Measurements from ENCODE around the gene EEPD1.

Gene EEPD1

DNA sequence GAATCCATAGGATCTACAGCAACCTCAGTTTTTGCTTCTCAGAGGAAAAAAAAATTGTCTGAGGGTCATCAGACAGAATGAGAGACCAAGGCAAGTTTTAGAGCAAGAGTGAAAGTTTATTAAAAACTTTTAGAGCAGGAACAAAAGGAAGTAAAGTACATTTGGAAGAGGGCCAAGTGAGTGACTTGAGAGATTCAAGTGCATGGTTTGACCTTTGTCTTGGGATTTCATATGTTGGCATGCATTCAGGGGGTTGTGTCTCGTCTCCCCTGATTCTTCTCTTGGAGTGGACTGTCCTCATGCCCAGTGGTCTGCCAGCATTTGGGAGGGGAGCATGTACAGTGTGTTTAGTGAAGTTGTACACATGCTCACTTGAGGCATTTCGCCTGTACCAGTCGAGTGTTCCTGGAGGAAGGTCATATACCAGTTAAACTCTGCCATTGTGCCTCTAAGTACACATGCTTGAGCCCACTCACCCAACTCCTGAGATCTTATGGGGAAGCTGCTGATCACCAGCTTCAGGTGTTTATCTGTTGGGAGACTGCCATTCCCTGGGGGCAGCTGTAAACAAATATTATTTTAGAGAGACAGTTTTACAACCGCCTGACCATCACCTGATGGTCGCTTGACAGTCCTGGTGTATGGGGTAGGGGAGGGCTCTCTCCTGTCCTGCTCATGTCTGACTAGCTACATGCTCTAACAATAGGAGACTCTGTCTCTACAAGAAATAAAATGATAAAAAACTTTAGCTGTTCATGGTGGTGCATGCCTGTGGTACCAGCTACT is 109.4 kb downstream of the EEPD1 start:
- no peak for FAIRE-seq

DNA sequence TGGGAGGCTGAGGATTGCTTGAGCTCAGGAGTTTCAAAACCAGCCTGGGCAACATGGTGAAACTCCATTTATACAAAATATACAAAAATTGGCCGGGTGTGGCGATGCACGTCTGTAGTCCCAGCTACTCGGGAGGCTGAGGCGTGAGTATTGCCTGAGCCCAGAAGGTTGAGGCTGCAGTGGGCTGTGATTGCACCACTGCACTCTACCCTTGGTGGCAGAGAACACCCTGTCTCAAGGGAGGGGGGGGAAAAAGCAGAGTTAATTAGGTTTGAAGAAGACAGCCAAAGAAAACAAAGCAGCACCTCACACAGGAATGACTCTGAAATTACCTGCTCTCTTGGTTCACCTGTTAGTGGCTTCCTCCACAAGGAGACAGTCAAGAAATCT is 110.0 kb downstream of the EEPD1 start:
- no peak for FAIRE-seq

DNA sequence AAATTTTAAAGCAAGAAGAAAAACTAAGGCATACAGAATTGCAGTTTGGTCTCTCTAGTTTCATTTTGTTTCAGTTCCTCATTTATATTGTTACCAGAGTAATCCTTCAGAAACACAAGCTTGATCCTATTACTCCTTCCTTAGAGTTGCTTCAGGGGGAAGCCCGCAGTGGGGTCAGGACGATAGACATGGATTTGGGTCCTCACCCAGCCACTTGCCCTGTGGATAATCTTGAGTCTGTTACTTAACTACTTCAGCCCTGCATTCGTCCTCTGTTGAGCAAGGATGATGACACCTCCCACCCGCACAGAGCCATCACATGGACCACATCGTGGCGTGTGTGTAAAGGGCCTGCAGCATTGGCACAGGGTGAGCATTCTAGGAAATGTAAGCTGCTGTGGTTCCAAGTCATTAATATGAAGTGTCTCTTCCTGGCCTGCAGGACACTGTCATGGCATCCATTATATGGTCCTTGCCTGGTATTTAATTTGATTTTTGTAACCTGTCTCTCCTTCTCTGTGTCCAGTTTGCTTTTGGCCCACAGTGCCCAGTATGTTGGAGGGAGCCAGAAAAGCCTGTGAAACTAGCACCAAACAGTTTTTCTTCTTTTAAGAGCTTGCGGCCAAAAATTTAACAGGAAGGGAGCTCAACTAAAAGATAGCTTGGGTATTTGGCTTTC is 111.2 kb downstream of the EEPD1 start:
- no peak for FAIRE-seq

DNA sequence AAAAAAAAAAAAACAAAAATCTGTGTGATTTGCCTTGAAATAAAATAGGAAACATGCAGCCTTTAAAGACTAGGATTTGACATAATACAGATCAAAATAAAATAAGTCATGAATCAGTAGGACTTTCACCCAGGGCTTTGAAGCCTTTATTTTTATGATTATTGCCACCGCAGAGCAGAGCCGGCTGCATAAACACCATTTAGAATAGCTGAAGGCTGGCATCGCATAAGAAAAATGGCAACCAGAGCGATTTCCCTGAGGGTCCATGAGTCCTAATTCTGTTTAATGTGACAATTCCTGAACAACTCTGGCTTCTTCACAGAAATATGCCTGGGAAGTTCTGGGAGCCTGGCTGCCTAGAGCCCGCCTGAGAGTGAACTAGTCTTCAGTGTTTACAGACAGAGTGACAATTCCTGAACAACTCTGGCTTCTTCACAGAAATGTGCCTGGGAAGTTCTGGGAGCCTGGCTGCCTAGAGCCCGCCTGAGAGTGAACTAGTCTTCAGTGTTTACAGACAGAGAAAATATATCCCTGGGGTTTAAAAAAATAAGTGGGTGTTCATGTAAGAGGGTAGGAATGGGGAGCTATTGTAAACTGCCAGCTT is 112.0 kb downstream of the EEPD1 start:
- FAIRE-seq: no peak

DNA sequence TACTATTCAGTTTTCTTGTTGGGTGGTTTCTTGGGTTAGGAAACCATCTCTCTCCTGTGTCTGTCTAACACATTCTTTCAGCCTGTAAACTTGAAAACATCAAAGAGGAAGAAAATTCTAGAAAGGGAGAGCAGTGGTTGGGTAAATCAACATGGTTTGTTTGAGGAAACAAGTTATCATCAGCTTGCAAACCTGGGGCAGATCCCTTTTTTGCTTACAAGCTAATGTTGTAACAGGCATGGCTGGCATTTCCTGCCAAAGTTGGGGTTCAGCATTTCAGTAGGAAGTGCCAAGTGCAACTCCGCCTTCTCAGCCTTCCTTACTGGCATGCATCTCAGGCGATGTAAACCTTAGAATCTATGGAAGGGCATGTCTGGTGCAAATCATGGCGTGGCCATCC is 112.6 kb downstream of the EEPD1 start:
- no peak for FAIRE-seq

DNA sequence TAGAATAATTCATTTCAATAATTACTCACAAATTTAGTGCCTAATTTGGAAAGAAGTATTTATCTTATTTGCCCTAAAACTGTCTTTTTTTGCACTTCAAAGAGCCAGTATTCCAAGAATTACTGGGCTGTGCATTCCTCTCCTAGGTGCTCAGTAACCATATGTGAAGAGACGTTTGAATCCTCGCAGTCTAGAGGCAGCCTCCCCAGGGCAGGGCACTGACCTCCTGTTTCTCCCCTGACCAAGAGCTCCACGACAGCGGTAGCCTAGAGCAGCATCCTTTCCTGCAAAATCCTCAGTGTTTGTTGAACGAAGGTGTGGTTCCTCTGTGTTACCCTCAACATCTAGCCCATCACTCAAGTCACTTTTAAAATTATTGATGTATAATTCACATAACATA is 113.1 kb downstream of the EEPD1 start:
- FAIRE-seq: no peak

DNA sequence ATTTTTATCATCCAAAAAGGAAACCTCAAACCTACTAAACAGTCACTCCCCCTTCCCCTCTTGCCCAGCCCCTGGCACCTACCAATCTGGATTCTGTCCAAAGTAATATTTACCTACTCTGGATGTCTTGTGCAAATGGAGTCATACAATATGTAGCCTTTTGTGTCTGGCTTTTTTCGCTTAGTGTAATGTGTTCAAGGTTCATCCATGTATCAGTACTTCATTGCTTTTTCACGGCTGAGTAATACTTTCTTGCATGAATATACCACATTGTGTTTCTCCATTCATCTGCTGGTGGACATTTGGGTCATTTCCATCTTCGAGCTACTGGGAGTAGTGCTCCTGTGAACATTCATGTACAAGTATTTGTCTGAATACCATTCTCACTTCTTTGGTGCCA is 113.6 kb downstream of the EEPD1 start:
- FAIRE-seq: no peak

DNA sequence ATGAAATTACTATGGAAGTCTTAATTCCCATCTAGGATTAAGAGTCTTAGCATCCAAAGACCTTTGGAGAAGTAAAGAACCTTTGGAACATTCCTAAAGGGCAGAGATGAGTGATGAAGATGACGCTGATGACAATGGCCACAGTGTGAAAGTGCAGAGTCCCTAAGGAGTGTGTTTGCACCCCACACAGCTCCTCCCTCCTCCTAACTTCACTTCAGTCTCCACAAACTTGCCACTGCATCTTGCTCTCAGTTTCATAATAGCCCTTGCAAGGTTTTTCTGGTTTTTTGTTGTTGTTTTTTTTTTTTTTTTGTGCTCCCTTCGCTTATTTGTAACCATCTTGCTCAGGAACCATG is 119.1 kb downstream of the EEPD1 start:
- FAIRE-seq: no peak

DNA sequence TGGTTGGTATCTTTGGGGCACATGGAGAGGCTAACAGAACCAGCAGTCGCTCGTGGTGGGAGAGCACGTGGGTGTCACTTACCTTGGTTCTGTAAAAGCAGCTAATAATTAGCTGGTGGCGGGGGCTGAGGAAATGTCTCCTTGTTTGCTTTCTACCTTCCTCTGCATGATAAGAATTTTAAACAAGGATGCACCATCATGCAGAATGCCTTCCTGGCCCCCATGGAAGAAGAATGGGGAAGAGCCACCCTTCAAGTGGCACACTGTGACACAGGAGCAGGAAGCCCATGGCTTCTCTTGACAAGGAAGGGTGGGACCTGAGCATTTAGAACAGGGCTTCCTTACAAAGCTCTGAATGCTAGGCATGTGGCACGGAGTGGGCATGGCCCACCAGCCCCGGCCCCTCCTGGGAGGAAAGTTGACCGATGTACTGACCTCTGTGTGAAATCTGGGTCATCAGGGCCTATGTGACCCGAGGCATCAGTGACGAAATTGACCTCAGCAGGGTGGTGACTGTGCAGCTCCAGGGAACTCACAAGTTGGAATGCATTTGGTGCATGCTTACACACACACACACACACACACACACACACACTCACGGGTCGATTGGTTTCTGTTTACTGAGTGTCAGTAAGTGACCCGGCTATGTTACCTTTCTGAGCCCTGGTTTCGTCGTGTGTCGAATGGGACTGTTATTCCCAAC is 119.7 kb downstream of the EEPD1 start:
- no peak for FAIRE-seq

DNA sequence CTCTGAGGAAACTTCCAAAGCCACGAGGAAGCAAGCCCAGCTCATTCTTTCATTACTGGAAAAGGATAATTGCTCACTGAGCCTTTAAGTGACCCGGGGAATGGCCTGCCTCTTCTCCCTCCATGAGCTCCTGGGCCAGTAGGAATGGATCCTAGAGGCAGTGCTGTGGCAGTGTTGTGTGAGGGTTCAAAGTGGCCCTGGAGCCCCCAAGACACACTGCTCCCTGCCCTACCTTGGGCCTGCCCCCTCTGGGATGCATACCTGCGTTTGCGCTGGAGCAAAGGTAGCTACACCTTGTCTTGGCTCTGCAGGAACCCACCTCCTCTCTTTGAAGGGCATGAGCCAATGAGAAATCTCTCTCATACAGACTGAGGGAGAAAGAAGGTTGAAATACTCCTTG is 120.8 kb downstream of the EEPD1 start:
- FAIRE-seq: no peak

DNA sequence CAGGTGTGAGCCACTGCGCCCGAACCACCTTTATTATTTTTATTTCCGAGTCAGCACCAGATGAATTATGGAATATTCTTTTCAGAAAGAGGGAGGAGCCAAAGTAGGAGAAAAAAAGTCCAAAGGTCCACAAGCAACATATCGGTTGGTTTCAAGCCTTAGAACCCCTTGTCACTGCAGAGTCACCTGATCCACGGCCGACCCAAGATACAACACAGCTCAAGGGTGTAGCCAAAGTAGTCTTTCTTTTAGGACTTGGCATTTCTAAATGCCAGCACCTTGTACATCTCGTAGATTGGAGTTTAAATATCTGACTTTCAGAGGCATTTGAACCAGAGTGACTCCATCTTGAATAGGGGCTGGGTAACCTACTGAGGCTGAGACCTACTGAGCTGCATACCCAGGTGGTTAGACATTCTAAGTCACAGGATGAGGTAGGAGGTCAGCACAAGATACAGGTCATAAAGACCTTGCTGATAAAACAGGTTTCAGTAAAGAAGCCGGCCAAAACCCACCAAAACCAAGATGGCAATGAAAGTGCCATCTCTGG is 122.8 kb downstream of the EEPD1 start:
- FAIRE-seq: no peak

DNA sequence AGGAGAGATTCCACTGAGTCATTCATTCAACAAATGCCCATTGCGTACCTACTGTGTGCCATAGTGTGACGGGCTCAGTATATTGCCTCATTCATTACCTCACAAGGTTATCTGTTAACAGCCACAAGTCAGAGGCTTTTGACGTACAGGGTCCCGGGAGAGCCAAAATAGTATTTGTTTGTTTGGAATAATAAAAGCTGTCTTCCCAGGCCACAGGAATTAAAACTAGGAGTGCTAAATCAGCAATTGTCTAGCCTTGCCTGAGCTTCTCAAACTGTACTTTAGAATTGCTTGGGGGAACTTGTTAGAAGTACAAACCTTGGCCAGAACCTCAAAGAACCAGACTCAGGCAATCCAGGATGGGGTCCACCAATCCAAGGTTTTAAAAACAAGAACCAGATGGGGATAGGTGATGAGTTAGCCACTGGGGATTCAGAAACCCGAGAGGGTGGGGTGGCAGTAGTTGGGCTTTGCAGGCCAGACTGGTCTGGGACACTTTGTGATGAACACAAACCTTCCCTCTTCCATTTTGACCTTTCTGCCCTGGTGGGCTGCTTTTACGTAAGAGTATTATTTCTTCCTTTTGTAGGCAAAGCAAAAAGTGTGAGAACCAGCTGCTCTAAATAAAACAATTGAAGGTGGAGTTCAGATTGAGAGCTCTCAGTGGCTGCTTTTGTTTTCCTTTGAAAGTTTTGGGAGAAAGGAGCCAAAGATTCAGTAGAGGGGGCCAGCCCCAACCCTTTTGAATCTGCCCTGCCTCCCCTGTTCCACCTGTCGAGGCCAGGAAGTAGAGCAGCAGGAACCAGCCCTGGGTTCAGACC is 123.6 kb downstream of the EEPD1 start:
- no peak for FAIRE-seq

DNA sequence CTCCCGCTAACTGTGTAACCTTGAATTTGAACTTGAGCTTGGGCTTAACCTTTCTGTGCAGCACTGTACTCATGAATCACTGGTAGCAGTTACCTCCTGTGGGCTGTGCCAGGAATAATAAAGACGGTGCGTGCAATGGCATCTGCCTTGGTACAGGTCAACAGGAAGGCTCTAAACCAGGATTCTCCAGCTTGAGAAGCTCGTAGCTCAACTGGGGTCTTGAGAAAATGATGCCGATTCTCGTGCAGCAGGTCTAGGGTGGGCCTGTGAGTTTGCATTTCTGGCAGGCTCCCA is 124.1 kb downstream of the EEPD1 start:
- no peak for FAIRE-seq

DNA sequence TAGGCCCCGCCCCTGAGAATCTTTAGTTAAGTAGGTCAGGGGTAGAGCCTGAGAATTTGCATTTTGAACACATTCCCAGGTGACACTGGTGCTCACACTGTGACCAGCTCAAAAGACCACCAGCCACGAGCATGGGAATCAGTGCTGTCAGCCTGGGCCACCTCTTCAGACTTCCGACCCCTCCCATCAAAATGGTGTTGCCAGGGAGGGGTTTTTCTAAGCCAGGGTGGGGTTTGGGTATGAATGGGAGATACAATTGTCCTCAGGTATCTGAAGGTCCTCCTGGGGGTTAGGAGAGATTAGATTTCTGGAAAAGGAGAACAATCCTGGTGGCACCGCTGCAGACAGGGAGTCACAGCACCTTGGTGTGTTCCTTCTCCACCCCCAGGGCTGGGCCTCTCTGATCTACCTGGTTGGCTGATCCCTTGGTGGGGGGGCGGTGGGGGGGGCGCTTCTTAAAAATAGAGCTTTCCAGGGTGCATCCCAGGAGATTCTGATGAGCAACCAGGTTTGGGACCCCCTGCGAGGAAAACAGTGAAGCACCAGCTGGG is 125.1 kb downstream of the EEPD1 start:
- FAIRE-seq: no peak

DNA sequence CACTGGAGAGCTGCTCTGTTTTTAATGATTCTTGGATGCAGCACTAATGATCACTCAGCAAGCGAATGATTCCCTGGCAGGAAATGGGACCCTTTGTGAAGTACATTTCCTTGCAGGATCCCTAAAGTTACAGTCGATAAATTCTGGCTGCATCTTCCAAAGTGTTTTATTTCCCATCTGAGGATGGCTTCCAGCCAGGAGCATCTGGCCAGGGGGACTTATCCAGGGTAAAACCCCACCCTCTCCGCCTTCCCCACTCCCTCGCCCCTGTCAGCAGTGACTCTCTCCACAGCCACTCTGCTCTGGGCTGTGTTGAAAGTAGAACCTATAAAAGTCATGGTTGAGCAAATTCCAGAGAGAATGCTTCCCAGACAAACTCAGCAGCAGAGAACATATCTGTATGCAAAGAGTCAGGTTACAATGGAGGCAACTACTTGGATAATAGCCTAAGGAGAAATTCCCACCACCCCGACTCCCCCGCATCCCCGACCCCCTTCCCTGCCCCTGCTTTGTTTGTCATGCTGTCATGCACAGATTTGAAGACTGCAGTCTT is 125.6 kb downstream of the EEPD1 start:
- FAIRE-seq: no peak

DNA sequence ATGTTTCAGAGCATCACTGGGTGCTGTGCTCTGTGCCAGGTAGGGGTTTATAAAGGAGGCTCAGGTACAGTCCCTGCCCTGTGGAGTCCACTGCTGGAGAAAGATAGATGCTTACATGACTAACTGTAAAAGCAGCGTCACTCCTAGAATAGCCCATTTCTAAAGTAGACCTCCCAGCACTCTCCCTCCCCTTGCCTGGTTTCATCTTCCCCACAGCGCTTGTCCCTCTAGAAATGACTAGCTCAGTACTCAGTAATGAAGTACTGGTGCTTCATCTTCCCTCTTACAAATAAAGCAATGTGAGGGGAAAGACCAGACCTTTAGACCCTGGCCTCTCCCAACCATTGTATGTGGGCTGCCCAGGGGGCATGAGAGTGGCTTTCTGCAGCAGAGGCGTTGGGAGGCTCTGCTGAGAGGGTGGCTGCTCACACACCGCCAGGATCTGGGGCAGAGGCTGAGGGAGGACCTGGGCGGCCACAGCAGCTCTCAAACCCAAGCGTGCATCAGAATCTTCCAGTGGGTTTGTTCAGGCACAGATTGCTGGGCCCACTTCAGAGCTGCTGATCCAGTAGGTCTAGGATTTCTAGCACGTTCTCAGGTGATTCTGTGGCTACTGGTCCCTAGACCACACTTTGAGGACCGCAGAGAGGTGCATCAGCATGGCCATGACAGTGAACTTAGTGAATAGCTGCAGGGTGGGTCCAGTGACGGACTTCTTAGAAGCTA is 126.3 kb downstream of the EEPD1 start:
- no peak for FAIRE-seq

DNA sequence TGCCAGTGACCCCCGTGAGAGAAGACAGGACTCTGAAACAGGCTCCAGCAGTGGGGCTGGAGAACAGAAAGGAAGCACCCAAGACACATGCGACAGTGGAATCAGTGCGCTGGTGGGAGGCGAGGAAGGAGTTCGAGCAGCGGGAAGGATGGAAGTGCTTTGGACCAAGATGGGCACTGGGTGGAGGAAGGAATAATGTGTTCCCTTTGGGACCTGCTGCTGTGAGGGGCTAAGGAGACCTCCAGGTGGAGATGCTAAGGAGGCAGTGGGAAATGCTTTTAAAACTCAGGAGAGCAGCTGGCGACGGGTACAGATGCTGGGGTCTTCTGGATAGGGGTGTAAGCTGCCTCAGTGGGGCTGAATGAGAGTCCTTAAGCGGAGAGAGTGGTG is 126.9 kb downstream of the EEPD1 start:
- FAIRE-seq: no peak

DNA sequence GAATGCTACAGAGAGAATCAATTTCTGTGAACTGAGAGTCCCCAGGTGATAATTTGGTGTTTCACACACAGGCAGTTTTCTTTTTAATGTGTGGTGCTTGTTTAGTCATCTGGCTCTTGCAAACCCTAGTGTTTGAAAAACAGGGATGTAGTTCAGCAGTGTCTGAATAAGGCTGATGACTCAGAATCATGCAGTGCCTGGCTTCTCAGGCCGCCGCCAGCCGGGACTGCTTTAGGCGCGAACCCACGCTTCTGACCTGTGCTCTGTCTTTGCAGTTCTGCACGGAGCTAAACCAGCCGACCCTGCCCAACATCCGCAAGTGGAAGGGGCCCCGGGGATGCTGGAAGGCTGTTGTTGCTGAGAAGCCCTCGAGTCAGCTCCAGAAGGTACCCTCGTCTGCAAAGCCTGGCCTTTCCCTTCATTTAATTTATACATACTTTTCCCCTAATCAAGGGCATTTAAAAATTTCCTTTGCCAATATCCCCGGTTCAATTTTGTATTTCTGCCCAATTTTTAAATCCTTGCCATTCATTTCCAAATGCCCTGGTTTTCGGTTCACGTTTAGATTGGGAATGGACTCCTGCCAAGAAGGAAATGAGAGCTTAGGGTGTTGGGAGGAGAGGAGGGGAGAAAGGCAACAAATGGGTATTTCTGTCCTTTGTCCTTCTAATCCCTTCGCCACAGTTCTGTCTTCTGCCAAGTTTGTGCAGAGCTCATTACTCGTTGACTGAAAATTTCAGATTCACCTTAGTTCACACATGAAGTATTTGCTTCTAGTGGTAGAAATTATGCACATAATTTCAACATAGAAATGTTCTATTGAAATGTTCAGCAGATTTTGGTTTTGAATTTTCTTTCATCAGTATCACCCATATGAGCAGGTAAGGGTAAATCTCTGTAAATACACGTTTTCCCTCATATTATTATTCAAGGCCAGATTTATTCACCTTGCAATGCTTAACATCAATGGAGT is 128.1 kb downstream of the EEPD1 start:
- FAIRE-seq: no peak

DNA sequence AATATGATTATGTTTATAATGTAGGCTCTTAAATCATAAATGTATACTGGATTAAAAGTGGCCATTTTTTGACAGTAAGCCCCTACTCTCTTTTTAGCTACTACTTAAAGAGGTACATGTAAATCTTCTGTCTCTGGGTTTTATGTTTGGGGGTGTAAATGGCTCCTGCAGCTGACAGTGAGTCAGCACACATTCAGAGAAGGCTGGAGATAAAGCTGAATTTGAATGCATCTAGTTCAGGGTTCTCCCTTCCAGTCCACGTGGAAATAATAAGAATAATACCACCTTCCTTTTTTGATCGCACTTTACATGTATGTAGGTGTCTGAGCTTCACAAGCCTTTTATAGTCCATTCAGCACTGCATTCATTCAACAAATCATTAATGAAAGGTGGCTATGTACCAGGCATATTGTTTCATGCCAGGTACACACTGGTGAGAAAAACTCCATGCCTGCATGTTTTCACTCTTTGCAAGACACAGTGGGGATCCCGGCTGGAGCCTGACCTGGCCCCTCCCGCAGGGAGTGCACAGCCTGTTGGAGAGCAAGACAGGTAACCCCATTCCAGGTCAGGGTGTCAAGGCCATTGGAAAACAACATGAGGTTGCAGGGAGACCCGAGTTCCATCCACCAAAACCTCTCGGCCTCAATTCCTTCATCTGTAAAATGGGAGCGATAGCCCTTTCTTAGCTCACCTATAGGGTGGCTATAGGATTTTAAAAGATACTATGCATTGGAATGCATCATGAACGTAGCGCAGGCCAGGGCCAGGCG is 129.1 kb downstream of the EEPD1 start:
- FAIRE-seq: no peak

Measured in islet of Langerhans (tissue), 1 donor.